Measurements from ENCODE around the gene EPHX1.
"Not testable (repeated sequence)": the region's sequence is repeated elsewhere in the genome, so short reads cannot be mapped to it uniquely, and the experiment has no call there.

The EPHX1 gene

GRCh38 chr1:225882694-225883615, 73.0 kb downstream of the EPHX1 start:
- Mint-ChIP-seq H3K4me1 (peaks cover 48% of the 10 kb centered on the region), H3K36me3 (peaks cover 7% of the 10 kb centered on the region), H3K4me3 (peak overlapping the region; percentile 85), H3K27ac (peak overlapping the region; percentile 86), H3K9me3 (no peaks in the 10 kb centered on the region)
- DNase-seq (ENCODE audit: low spot score in 2 of 2) (peak in 1 of 2 donors; percentile 61), ATAC-seq (peak; percentile 62)

DNA sequence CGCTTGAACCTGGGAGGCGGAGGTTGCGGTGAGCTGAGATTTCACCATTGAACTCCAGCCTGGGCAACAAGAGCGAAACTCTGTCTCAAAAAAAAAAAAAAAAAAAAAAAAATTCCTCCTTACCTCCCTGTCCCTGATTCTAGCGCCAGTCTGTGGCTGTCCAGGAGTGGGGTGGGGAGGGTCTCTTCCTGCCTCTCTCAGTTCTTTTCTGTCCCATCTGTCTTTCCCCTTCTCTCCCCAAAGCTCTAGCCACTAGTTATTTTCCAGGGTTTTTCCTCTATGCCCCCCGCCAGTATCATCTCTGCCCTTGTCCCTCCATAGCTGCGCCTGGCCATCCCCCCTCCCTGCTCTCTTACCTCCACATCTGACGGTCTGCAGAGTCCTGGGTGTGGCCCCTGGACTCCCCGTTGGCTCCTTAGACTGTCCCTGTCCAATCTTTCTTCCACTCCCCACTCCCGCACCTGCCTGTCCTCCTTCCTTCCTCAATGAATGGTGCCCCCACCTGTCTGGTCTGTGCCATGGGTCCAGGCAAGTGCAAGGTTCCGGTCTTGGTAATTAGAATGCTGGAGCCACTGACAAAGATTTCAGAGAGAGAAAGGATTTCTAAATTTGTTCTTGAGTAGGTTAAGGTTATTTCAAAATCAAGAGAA, 73.8 kb downstream of the EPHX1 start:
- Mint-ChIP-seq H3K9me3 (no peaks in the 10 kb centered on the region), H3K36me3 (peaks cover 5% of the 10 kb centered on the region), H3K4me3 (peak overlapping the region; percentile 85), H3K4me1 (peaks cover 40% of the 10 kb centered on the region), H3K27ac (peak overlapping the region; percentile 86)
- ATAC-seq (no peak), DNase-seq (ENCODE audit: low spot score in 2 of 2) (no peak)

GRCh38 chr1:225885336-225885735, 75.4 kb downstream of the EPHX1 start:
- no peak overlapping the region for H3K4me3 Mint-ChIP-seq
- H3K36me3 Mint-ChIP-seq, result peaks cover 5% of the 10 kb centered on the region
- ATAC-seq (no peak), DNase-seq (ENCODE audit: low spot score in 2 of 2) (no peak)
- no peaks in the 10 kb centered on the region for H3K9me3 Mint-ChIP-seq
- peaks cover 24% of the 10 kb centered on the region for H3K4me1 Mint-ChIP-seq
- H3K27ac Mint-ChIP-seq, result no peak overlapping the region

DNA sequence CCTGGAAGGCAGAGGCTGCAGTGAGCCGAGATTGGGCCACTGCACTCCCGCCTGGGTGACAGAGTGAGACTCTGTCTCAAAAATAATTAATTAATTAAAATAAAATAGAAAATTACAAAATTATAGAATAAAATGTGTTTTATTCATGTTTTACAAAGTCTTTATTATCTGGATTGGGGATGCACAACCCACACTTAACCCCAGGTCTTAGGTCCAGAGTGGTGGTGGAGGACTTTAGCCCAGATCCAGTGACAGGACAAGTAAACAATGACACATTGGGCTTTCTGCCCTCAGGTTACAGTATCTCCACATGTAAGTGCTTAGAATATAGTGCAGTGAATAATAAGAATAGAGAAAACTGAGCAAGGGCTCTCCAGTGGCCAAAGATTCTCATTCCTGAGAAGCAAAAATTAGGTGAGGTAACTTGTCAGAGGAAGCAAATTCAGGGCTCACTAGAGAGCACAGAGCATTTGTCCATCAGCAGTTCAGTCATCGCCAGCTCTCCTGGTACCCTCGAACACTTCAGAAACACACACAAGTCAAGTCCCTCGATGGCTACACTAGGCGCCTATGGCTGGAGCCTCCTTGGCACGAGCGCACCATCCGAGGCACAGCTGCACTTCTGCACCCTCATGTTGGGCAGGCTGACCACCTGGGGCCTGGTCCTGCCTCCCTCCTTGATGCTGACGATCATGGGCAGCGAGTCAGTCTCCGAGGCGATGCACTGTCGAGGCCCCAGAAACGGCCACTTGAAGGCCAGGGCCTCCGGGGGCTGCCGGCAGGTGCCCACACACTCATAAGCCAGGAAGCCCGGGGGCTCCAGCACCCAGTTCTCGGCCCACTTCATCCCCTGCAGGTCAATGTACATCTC, 76.5 kb downstream of the EPHX1 start:
- peaks cover 13% of the 10 kb centered on the region for H3K4me1 Mint-ChIP-seq
- no peaks in the 10 kb centered on the region for H3K9me3 Mint-ChIP-seq
- H3K4me3 Mint-ChIP-seq, result no peak overlapping the region
- no peak for DNase-seq (ENCODE audit: low spot score in 2 of 2)
- ATAC-seq, result no peak
- H3K27ac Mint-ChIP-seq, result no peak overlapping the region
- peaks cover 5% of the 10 kb centered on the region for H3K36me3 Mint-ChIP-seq

DNA sequence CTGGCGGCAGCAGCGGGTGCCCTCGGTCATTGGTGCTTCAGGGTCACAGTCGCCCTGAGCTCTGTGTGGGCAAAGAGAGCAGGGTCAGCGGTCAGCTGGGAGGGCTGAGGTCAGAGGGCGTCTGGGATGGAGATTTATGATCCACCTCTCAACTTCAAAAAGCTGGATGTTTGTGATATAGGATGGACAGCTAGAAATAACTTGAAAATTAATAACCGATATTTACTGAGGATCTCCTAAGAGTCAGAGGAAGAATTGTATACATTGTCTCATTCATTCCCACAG, 77.0 kb downstream of the EPHX1 start:
- H3K36me3 Mint-ChIP-seq, result peaks cover under 1% of the 10 kb centered on the region
- H3K27ac Mint-ChIP-seq, result no peak overlapping the region
- ATAC-seq, result no peak

DNA sequence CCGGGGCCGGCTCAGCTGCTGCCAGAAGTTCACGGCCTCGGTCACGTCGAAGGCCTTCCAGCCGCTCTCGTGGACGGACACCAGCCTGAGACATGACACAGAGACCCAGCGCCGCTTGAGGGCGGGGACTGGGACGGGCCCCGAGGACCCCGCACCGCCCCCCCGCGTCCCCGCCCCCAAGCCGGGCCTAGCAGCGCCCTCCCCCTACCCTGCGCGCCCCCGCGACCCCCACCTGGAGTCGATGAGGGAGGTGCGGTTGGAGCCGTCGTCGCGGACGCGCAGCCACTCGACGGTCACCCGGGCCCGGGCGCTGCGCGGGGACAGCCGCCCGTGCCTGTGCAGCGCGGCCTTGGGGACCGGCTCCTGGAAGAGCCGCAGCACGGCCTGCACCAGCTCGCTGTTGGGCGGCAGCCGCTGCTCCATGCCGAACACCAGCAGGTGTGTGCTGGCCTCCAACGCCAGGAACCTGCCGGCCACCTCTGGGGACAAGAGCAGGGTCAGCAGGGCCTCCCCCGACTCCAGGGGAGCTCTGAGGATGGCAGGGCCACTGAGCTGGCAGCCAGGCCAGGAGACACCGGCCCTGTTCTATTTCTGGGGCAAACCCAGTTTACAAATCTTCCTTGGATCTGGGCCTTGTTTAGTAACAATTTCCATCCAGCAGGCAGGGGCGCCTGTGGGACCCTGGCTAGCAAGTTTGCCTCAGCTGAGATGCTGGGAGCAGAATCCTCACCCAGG, 77.8 kb downstream of the EPHX1 start:
- not testable (repeated sequence) for ATAC-seq; DNase-seq (ENCODE audit: low spot score in 2 of 2); H3K36me3 Mint-ChIP-seq; H3K27ac Mint-ChIP-seq; H3K4me3 Mint-ChIP-seq; H3K9me3 Mint-ChIP-seq
- peaks cover 12% of the 10 kb centered on the region for H3K4me1 Mint-ChIP-seq

More for the DNA sequence above, 77.0 kb downstream of the EPHX1 start:
- peaks cover 12% of the 10 kb centered on the region for H3K4me1 Mint-ChIP-seq
- no peak for DNase-seq (ENCODE audit: low spot score in 2 of 2)
- H3K4me3 Mint-ChIP-seq, result no peak overlapping the region
- no peaks in the 10 kb centered on the region for H3K9me3 Mint-ChIP-seq

- H3K36me3 Mint-ChIP-seq, result no peaks in the 10 kb centered on the region
- H3K9me3 Mint-ChIP-seq, result no peaks in the 10 kb centered on the region
- H3K4me3 Mint-ChIP-seq, result no peak overlapping the region
- H3K4me1 Mint-ChIP-seq, result peaks cover 7% of the 10 kb centered on the region
- no peak overlapping the region for H3K27ac Mint-ChIP-seq
- DNase-seq (ENCODE audit: low spot score in 2 of 2) (no peak), ATAC-seq (peak; percentile 25)
Measured at GRCh38 chr1:225888289-225888897, 78.5 kb downstream of the EPHX1 start.

- DNase-seq (ENCODE audit: low spot score in 2 of 2) (no peak), ATAC-seq (peak; percentile 39)
- Mint-ChIP-seq H3K4me1 (peaks cover under 1% of the 10 kb centered on the region), H3K27ac (peak within 1 kb of the TSS; percentile 52), H3K36me3 (no peaks in the 10 kb centered on the region), H3K4me3 (no peak within 1 kb of the TSS), H3K9me3 (no peaks in the 10 kb centered on the region)
Measured at GRCh38 chr1:225888898-225889601, 79.1 kb downstream of the EPHX1 start, which contains the start of gene LEFTY1. Gene LEFTY1, minus strand, starts transcription at chr1:225889146. Its CDS starts 80 bp downstream, at chr1:225889066.

DNA sequence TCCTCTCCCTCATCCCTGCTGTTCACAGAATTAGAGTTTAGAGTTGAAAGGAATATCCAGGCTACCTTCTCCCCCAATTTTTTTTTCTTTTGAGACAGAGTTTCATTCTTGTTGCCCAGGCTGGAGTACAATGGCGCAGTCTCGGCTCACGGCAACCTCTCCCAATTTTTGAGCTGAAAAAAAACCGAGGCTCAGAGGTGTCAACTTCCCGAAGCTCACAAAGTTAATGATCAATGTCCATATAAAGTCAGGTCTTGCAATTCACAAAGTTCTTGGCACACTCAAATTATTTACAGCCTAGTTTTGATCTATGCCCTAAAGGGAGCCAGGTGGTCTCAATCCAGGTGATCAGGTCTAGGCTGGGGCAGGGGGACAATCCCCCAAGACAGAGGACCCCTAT, 79.8 kb downstream of the EPHX1 start:
- H3K9me3 Mint-ChIP-seq, result no peaks in the 10 kb centered on the region
- H3K36me3 Mint-ChIP-seq, result no peaks in the 10 kb centered on the region
- H3K27ac Mint-ChIP-seq, result peak overlapping the region; percentile 52
- H3K4me1 Mint-ChIP-seq, result no peaks in the 10 kb centered on the region
- no peak overlapping the region for H3K4me3 Mint-ChIP-seq
- no peak for ATAC-seq
- DNase-seq (ENCODE audit: low spot score in 2 of 2), result no peak

DNA sequence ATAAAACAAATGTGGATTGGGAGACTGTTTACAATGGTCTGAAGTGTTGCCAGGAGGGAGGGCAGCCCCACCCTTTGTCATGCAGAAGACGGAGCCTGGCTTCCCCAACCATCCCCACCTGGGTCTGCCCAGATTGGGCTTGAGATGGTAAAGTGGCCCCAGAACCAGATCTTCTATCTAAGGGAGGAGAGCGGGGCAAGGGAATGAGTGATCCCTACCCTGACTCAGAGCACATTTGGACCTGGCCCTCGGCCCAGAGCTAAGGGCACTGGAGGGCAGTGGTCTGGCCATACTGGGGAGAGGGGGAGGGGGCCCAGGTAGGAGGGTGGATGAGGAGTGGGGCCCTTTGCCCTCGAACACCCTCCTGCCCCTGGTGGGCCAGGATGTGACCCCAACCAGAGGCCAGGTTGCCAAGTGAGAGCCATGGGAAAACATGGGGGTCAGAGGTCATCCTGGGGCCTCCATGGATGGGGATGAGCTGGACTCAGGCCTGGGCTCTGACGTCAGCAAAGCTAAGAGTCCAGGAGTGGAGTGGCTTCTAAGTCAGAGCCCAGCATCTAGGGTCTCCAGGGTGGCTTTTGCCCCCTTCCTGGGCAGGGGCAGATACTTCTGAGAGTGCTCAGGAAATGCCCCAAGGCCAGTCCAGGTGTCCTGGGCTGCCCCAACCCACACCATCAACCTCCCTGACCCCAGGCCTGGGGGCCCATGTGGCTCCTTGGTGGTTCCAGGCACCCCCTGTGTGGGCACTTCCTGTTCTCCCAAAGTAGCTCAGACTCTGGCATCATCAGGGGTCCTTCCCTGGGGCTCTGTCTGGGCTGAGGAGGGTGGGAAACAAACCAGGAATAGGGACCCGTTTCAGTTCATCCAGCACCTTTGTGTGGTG, 80.7 kb downstream of the EPHX1 start:
- H3K9me3 Mint-ChIP-seq, result no peaks in the 10 kb centered on the region
- H3K4me1 Mint-ChIP-seq, result no peaks in the 10 kb centered on the region
- DNase-seq (ENCODE audit: low spot score in 2 of 2), result no peak
- H3K4me3 Mint-ChIP-seq, result no peak overlapping the region
- ATAC-seq, result no peak
- no peaks in the 10 kb centered on the region for H3K36me3 Mint-ChIP-seq
- H3K27ac Mint-ChIP-seq, result peak overlapping the region; percentile 52

DNA sequence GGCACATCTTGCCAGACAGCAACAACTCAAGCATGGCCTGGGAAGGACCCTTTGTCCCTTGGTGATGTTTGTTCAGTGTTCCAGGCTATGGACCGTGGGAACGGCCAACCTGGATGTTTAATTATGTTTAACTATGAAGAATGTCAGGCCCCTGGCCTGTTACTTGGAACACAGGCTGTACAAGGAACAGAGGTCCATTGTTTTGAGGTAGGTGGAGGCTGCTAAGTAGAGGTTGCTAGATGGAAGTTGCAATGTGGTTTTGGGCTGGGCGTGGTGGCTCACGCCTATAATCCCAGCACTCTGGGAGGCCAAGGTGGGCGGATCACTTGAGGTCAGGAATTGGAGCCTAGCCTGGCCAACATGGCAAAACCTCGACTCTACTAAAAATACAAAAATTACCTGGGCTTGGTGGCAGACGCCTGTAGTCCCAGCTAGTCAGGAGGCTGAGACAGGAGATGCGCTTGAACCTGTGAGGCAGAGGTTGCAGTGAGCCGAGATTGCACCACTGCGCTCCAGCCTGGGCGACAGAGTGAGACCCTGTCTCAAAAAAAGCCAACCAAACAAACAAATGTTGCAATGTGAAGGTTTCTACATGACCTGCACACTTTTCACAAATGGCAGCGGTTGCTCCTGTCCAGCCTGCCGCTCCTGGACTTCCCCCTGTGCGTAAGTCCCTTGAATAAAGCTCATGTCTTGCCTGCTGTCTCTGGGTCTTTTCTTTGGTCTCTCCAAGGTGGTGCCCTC, 81.5 kb downstream of the EPHX1 start:
- no peak overlapping the region for H3K27ac Mint-ChIP-seq
- ATAC-seq, result no peak
- peaks cover 1% of the 10 kb centered on the region for H3K36me3 Mint-ChIP-seq
- no peak overlapping the region for H3K4me3 Mint-ChIP-seq
- DNase-seq (ENCODE audit: low spot score in 2 of 2), result no peak
- H3K9me3 Mint-ChIP-seq, result no peaks in the 10 kb centered on the region
- H3K4me1 Mint-ChIP-seq, result peaks cover 6% of the 10 kb centered on the region

DNA sequence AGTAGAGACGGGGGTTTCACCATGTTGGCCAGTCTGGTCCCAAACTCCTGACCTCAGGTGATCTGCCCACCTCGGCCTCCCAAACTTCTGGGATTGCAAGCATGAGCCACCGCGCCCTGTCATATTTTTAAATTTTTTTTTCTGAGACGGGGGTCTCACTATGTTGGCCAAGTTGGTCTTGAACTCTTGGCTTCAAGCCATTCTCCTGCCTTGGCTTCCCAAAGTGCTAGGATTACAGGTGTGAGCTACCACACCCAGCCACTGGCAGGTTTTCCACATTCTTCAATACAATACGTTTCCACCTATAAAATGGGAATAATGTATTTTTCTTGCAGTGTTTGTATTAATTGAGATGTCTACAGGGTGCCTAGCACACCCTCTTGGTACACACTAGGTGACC, 82.4 kb downstream of the EPHX1 start:
- no peak for DNase-seq (ENCODE audit: low spot score in 2 of 2)
- peaks cover 9% of the 10 kb centered on the region for H3K36me3 Mint-ChIP-seq
- no peak for ATAC-seq
- no peak overlapping the region for H3K27ac Mint-ChIP-seq
- peaks cover 15% of the 10 kb centered on the region for H3K4me1 Mint-ChIP-seq
- H3K9me3 Mint-ChIP-seq, result no peaks in the 10 kb centered on the region
- no peak overlapping the region for H3K4me3 Mint-ChIP-seq

Data from stimulated activated effector memory CD8-positive, alpha-beta T cell treated with anti-CD3 and anti-CD28 coated beads, Interleukin-12 subunit alpha, Interleukin-12 subunit beta, amount 100 ng/mL, for 72 hours (primary cell).